HG03442 (cell line): ENCODE results near the gene AP2S1.
"Not testable (repeated sequence)": the region's sequence is repeated elsewhere in the genome, so short reads cannot be mapped to it uniquely, and the experiment has no call there.

Experiments
- ATAC-seq: cut with Tn5 transposase; IDR thresholded peaks from one replicate; pipeline ENCODE4 v1.9.1; 2021; ENCODE audit warnings: mild to moderate bottlenecking, moderate library complexity; ENCODE audit not compliant: unreplicated experiment

Gene AP2S1

DNA sequence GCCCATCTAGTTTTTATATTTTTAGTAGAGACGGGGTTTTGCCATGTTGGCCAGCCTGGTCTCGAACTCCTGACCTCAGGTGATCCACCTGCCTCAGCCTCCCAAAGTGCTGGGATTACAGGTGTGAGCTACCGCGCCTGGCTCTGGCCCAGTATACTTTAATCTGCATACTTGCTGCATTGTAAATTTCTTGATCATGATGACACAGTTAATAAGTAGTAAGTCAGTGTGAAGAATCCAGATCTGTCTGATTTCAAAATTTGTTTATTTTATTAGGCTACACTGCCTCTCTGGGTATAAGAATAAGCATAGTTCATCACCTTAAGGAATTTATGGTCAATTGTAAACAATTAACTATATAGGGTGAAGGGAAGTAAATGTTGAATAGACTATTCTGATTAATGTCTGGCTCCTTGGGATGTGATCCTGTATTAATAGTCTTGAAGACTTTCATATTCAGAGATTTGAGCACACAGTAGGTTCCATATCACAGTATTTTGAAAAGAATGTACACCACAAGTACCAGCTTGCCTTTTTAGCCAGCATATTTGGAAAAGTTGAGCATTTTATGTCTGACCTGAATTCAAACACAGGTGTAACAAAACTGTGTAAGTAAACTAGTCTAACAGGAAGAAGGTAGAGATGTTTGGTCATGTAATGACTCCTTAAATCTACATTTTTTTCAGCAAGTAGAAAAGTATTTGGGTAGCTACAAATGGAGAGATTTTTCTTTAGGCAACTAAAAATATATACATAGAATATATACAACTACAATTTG lies 17.6 kb upstream of the AP2S1 start:
- no peak for ATAC-seq

DNA sequence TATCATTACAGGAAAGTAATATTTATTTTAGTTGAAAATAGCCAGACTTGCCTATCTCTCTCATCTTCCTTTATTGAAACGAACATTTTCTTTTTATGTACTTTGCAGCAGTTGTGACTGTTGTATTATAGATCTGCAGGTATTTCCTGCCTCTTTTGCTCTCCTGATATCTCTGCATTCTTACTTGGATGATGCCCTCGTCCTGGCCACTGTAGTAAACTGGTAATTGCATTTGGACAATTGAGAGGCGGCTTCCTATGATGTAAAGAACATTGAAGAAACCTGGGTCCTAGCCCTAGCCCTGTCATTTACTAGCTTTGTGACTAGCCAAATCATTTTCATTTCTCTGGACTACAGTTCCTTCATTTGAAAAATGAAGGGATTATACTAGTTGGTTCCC lies 16.5 kb upstream of the AP2S1 start:
- no peak for ATAC-seq

DNA sequence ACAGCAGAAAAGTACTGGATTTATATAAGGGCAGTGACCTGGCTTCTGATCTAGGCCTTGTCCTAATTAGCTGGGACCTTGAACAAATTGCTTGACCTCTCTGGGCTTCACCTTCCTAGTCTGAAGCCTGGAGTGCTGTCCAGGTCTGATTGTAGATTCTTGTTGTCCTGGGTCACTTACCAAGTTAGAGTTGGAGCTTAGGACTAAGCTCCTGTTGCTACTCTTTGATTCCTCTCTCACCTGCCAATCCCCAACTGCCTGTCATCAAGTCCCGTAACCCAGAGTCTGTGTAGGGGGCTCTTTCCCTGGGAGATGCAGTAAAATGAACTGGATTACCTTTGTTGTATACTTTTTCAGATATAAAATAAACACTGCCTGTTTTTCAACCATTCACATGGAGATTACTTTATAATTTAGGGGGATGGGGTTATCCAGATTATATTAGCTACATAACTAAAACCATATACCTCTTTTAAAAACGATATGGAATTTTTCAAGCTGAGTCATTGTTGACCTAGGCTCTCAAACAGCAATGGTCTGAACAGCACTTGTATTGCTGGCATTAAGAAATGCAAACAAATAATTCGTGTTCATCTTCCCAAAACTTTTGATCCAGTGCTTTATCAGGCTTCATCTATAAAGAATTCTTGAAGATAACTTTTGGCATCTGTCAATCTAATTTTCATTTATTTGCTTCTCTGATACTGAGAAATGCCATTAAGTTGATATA lies 15.9 kb upstream of the AP2S1 start:
- no peak for ATAC-seq

GRCh38 chr19:46863818-46864629 lies 13.4 kb upstream of the AP2S1 start:
- no peak for ATAC-seq

GRCh38 chr19:46862974-46863632 lies 12.5 kb upstream of the AP2S1 start:
- no peak for ATAC-seq

DNA sequence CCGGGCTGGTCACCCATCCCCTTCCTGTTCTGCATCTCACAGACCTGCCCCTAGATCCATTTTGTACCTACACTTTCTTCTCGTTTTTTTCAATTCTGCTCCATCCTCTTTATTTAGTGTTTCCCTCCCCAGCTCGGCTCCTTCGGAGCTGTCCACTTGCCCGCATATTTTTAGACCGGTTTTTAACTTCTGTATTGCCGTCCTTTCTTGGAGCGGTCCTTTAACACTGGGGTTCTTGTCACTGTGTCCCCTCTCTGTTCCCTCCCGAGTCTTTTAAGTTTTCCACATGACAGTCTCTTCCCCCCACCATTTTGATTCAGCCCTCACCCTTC lies 11.8 kb upstream of the AP2S1 start:
- ATAC-seq = no peak

DNA sequence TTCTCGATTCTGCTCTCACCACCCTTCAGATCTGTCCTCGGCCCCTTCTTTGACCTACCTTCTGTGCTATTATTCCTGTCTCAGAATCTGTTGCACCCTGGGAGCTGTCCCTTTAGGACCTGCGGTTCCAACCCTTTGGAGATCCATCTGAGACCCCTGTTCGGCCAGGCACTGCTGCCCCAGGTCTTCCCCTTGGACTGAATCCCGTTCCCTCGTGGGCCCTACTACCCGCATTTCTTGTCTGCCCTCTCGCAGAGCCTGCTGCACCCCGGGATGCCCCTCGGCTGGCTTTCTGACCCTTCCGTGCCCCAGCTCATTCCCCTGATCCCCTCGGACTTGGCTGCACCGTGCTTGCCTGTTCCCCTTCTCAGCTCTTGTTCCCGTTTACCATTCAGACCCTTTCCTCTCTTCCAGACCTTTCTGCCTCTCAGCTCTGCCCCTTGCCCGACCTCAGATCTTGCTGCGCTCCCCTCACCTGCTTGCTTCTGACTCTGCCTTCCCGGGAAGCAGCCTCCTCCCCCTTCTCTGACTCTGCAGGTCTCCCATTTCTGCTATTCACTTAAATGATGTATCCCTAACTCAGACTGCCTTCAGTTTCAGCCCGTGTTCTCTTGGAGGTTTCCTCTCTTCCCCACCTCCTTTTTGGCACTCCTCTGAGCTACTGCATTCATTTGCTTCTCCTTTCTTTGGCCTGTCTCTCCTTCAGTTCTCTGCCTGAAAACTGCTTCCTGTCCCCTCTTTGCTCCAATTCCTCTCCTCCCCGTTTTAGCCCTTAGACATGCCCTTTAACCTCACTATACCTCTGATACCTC lies 11.3 kb upstream of the AP2S1 start:
- ATAC-seq = no peak

DNA sequence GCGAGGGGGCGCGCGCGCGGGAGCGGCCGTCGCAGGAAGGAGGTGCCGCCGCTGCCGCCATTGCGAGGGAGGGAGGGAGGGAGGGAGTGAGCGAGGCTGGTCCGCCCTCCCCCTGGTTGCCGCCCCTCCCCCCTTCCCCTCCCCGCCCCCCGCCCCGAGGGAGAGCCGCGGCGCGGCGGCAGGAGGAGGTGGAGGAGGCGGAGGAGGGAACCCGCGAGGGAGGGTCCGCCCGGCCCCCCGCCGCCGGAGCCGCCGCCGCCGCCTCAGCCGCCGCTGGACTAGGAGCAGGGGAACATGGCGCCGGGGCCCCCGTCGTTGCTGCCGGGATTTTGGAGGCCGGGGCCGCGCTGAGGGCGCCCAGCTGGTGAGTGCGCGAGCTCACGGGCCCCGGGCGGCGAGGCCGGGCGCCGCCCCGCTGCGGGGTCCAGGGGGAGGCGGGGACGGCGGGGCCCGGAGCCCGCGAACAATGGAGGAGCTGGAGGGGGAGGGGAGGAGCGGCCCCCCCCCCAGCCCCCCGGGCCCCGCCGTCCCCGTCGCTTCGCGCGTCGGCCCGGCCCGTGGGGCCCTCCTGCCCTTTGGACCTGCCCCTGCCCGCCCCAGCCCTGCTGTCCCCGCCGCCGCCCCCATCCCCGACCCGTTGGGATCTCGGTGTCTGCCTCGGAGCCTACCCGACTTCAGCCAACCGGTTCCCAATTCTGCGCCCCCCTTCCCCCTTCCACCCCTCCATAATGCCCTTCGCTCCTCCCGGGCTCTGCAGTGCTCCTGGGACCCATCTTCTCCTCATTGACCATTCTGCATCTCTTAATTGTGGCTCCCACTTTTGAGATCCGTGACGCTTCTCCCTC lies 10.4 kb upstream of the AP2S1 start, which contains the start of gene ARHGAP35:
Gene ARHGAP35 (plus strand): TSS at position 152 of the 845 bp plus-strand sequence. CDS start 57,679 bp downstream, outside the sequence.
- peak; percentile 6 for ATAC-seq

DNA sequence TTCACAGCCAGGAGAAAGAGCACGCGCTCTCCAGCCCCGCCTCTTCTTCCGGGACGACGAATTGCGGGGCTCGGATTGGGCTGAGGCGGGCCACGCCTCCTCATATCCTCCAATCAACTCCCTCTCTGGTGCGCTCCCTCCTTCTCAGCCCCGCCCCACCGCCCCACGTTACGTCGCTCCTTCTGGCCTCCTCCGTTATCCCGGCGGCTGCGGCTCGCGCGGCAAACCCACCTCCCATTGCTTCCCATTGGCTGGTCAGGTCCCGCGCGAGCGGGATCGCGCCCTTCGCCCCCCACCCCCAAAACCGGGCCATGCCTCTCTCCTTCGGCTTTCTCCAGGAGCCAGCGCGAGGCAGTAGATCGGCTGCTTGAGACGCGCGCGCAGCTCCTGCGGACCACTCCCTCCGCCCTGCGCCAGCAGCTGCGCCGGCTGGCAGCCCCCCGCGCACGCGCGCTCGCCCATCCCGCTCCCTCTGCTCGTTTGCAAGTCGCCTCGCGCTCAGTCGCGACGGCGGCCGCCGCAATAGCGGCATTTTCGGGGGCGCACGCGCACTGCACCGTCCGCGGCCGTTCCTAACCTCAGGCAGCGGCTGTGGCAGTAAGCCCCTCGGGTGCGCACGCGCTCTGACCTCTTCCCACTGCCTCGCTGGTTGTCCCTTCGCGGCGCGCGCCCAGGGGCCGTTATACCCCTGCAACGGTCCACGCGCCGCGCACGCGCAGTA lies 9.6 kb upstream of the AP2S1 start:
- peak; percentile 62 for ATAC-seq

DNA sequence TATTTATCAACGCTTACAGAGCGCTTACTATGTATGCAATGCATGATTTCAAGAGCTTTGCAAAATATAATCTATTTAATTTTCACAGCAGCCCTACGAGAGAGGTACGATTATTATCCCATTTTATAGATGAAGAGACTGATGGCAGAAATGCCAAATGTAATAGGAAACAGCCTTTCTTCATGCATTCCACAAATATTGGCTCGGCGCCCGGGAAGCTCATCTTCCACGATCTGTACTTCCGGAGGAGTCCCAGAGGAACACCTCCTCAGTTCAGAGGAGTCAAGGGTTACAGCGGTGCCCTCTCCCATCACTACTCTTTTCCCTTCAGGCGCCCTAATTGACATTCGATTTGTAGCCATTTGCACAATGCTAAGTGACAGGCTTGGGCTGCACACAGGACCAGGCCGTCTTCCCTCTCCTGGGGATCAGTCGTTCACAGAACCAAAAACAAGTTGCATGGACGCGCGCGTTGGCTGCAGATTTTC lies 9.0 kb upstream of the AP2S1 start:
- no peak for ATAC-seq

GRCh38 chr19:46856062-46857022 lies 5.7 kb upstream of the AP2S1 start:
- ATAC-seq = peak; percentile 36

DNA sequence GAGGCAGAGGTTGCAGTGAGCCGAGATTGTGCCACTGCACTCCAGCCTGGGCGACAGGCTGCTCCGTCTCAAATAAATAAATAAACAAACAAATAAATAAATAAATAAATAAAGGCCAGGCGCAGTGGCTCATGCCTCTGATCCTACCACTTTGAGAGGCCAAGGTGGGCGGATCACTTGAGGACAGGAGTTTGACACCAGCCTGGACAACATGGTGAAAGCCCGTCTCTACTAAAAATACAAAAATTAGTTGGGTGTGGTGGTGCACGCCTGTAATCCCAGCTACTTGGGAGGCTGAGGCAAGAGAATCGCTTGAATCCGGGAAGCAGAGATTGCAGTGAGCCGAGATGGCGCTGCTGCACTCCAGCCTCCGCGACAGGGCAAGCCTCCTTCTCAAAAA lies 4.1 kb upstream of the AP2S1 start:
- ATAC-seq = not testable (repeated sequence)

DNA sequence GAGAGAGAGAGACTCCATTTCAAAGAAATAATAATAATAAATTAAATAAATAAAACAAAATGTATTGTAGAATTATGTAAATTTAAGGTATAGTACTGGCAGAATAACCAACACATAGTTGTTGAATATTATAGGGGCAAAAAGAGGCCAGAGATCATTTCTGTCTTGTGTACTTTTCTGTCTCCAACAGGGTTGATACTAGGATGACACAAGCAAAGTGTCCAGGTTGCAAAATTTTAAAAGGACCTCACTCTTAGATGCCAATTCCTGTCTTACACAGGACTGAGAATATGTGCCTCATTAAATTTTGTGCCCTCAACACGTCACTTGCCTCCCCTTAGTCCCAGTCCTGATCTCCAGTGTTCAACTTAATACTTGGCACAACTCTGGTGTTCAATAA lies 2.2 kb upstream of the AP2S1 start:
- no peak for ATAC-seq

DNA sequence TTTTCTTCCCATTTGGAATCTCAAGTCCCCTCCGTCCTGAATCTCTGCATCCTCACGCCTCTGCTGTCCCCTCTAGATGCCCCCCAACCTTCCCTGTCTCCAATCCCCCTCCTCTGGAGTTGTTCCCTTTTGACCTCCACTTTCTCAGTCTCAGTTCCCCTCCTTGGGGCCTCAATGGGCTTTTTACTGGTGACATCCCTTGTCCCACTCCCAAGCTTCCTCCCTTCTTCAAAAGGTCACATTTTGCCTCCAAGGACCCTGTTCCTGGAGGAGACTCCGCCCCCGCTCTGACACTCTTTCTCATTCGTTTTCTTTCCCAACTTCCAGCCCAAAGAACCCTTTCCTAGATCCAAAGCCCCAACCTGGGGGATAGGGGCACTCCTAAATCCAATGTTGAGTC lies 1.0 kb downstream of the AP2S1 start:
- ATAC-seq = no peak

- no peak for ATAC-seq
These were observed 2.3 kb downstream of the AP2S1 start for GRCh38 chr19:46848389-46848788.

- ATAC-seq = no peak
These were observed 3.1 kb downstream of the AP2S1 start for GRCh38 chr19:46847528-46847927.

GRCh38 chr19:46845959-46846459 lies 4.6 kb downstream of the AP2S1 start:
- no peak for ATAC-seq
